Measurements from ENCODE around the gene INPP5A.
A peak's percentile ranks its signal among the peaks of the same experiment; 100 is the strongest.

Gene INPP5A

DNA sequence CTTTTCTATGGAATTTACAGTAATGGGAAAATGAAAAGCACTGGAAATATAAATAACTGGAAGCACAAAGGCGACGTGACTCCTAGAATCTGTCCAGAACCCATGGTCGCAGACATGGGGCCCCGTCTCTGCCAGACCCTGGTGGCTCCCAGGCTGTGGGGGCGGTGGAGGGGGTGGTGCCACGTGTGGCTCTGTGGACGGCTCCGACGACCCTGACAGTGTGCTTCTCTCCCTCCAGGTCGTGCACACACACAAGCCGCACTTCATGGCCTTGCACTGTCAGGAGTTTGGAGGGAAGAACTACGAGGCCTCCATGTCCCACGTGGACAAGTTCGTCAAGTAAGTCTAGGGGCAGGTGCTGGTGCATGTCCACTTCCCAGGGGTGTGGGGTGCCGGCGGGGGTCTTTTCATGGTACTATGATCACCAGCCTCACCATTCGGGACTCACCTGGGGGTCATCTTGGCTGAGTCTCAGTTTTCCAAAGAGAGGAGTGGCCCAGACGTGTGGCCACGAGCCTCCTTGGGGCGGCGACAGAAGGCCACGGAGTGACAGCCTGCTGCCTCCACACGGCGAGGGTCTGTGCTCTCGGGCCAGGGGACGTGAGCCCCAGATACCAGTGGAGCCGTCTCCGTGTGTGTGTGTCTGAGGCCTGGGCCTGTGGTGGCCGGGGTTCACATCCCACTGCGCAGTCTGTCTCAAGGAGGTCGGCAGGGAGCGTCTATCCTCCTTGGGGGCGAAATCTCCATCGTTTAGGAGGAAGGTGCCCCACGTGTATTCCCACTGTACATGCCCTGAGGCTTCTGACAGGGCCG, 108.2 kb downstream of the INPP5A start:
- no peak for DNase-seq (ENCODE audit: low read depth)

DNA sequence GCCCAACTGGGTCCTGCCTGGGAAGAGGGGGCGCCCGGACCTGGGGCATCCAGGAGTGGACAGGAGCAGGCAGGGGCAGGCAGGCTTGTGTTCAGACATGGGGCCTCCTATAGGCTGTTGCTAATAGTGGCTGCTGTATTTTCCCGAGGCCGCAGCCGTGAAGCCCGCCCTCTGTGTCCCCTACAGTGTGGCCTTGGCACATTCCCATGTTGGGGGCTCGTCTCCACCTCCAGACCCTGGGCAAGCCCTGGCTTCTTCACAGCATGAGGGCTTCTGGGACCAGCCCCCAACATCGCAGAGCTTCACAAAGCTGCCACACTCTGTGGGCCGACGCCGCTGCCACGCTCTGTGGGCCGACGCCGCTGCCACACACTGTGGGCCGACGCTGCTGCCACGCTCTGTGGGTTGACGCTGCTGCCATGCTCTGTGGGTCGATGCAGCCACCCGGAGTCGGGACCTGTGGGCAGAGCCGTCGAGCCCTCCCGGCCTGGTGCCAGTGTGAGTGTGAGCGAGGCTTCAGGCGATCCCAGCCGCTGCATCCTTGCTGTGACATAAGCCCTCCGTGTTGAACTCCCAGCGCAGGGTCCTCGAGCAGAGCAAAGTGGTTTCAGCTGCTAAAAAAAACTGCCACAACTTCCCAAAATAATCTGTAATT, 109.0 kb downstream of the INPP5A start:
- no peak for DNase-seq (ENCODE audit: low read depth)

DNA sequence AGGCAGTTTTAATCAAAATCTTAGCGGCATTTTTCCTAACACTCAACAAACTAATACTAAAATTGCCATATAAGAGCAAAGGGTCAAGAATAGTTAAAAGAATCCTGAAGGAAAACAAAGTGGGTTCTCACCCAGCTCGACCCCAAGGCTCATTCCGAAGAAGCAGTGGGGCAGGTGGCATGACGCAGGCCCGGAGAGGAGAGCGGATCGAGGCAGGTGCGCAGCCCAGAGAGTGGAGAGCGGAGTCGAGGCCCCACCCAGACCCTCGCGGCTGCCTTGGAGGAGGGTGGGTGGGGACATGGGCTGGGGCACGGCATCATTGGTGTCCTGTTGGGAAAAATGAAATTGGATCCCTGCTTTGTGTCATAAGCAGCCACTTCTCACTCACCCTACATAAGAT, 109.8 kb downstream of the INPP5A start:
- no peak for DNase-seq (ENCODE audit: low read depth)

DNA sequence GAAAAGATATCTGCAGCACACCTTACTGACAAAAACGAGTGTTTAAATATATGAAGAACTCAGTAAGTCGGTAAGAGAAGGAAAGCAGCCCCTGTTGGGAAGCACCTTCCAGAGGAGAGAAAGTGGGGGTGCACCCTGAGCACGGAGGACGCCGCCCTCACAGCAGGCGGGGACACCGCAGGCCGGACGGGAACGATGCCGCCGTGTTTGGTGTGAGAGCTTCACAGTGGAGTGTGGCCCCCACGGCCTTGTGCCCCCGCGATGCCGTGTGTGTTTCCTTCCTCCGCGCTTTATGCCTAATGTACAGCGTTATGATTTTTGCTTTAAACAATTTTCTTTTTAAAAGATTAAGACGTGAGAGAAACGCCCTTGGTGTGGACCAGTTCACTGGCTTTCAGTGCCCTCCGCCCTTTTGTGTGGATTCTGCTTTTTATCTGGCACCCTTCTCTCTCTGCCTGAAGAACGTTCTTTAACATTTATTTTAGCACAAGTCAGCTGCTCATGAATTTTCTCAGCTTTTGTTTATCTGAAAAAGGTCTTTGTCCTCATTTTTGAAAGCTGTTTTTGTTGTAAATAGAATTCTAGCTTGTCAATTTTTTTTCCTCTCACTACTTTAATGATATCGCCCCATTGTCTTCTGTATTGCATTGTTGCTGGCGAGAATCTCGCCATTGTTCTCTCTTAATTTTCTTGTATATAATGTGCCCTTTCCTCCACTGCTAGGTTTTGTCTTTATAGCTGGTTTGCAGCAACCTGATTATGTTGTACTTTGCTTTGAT, 110.7 kb downstream of the INPP5A start:
- no peak for DNase-seq (ENCODE audit: low read depth)

DNA sequence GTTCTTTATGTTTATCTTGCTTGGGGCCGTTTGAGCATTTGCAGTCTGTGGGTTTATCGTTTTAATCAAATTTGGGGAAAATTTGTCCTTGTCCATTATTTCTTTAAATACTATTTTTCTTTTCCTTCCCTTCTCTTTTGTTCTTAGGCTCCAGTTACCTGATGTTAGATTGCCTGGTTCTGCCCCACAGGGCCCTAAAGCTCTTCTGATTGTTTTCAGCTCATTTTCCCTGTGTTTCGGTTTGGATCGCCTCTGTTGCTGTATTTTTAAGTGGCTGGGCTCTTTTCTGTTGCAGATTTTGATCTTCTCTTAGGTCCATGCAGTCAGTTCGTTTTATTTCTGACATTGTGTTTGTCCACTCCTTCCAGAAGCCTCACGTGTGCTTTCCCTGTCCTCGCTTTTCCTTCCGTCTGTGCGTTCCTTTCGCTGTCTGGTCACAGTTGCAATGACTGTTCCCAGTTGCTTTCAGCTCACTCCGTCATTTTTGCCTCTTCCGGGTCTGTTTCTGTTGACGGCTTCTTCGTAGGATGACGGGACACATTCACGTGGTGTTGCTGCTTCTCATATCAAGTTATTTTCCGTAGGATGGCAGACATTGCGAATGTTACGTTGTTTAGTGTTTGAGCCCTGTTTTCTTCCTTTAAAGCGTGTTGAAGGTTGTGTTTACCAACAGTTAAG, 111.4 kb downstream of the INPP5A start:
- no peak for DNase-seq (ENCODE audit: low read depth)

DNA sequence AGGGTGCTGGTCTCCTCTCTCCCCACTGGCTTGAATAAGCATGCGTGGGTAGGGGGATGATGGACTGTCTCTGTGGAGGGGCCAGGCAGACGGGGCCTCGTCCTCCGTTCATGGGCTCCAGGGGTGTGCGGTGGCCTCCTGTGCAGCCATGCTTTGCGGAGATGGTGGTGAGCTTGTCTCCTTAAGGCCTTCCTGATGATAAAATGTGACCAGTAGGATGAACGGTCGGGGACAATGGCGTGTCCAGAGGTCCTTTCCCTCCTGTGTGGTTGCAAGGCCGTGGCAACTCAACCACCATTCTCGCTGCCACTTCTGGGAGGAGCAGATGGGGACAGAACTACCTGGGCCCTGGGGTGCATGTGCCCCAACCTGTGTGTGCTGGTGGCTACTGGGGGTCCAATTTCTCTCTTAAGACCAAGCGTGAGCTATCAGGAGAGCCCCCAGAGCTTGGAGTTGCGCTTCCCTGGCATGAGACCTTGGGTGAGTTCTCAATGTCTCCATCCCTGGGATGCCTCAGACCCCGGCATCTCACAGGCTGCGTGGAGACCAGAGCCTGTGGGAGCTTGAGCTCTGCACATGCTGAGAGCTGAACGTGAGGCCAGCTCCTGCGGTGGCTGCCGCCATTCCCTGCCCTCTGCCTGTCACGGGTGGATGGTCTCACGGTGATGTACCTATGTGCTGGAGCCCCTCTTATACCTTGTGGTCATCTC, 112.2 kb downstream of the INPP5A start:
- DNase-seq (ENCODE audit: low read depth) = no peak

DNA sequence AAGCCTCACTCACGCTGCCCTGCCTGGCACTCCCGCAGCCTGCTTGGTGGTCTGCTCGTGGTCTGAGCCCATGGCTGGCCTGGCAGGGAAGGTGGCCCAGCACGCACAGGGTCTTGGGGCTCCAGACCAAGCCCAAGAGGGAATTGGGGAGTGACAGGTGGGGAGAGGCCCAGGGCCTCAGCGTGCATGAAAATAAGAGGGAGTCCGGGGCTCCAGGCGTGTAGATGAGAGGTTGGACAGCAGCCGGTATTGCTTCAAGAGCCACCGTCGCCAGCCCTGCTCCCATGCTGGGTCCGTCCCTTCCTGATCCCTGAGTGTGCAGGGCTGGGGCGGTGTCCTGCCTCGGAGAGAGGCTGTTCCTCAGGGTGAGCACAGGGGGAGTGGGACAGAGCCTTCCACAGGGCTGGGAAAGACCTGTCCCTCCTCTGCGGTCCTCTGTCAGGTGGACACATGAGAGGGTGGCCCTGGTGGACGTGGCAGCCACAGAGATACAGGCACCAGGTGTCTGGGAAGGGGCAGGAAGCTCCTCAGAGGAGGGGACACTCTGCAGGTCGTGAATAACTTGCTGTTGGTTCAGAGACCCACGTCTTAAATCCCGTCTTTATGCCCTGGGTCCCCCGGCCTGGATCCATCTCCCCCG, 113.1 kb downstream of the INPP5A start:
- no peak for DNase-seq (ENCODE audit: low read depth)

DNA sequence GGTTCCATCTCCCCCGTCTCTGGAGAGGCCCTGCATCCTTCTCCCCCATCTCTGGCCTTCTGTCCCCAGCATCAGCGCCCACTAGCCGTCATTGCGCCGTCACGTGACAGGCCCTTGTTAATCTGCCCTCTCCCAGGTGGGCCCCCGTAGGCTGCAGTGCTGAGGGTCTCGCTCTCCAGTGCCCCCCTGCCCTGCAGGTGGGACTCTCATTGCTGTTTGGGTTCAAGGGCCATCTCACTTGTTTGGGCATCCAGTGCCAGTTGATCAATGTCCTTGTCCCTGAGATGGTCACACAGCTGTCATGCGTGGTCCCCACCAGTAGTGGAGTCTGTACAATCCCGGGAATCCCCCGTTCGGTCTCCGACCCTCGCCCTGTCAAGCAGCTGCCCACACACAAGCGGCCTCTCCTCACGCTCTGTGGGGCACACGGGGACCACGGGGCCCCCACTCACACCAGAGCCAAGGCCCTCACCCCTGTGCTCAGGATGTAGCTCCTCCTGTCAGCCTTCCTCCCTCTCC, 114.0 kb downstream of the INPP5A start:
- no peak for DNase-seq (ENCODE audit: low read depth)

DNA sequence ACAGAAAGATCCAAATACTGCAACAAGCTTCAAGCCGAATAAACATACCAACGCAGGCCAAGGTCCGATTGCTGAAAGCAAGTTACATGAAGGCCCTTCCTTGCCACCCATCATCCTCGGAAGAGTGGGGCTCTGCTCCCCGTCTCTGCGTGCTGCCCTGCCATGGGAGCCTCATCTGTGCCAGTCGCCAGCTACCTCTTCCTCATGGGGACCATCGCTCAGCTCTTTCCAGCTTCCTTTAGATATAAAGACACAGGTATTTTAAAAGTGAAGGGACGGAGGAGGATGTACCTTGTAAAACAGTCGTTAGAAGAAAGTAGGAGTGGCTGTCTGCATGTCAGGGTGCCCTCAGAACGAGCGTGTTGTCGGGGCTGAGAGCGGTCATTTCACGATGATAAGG, 114.9 kb downstream of the INPP5A start:
- DNase-seq (ENCODE audit: low read depth) = no peak

DNA sequence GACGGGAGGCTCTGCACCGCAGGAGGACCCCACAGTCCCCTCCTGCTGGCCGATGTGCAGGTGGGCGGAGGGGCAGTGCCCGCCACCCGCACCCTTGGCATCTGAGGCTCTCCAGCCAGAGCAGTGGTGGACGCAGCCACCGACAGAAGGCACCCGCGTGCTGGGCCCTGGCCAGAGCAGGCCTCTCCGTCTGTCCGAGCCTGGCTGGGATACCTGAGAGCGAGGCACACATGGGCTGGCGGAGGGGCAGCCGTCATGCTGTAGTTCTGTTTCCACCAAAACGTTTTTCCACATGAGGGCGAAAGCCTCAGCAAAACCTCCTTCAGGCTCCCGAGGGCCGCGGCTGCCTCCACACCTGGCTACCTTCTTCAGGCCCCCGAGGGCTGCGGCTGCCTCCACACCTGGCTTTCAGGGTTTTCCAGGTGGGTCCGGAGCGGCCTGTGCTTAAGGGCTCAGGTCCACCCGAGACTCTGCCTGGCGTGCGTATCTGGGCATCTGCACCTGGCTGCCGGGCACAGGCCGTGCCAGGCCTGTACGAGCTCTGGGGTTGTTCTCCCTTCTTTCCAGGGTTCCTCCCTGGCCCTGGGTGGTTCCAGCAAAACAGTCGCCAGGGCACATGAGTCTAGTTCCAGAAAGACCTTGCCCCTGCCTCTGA, 115.5 kb downstream of the INPP5A start:
- no peak for DNase-seq (ENCODE audit: low read depth)

DNA sequence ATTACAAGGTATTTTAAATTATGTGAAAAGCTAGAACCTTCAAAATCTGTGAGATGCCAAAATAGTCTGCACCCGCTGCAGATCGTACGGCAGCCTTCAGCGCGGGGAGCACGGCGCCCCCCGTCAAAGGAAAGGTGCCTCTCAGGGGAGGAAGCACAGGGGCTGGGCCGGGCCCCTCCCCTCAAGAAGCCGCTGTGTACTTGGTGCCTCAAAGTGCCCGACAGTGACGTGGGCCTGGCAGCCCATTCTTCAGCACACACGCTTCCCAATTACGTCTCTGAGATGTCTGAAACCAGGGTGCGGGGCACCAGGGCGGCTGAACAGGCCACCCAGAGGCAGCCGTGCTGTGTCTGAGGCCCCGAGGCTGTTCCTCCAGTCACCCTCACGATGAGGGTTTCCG, 116.1 kb downstream of the INPP5A start:
- no peak for DNase-seq (ENCODE audit: low read depth)

DNA sequence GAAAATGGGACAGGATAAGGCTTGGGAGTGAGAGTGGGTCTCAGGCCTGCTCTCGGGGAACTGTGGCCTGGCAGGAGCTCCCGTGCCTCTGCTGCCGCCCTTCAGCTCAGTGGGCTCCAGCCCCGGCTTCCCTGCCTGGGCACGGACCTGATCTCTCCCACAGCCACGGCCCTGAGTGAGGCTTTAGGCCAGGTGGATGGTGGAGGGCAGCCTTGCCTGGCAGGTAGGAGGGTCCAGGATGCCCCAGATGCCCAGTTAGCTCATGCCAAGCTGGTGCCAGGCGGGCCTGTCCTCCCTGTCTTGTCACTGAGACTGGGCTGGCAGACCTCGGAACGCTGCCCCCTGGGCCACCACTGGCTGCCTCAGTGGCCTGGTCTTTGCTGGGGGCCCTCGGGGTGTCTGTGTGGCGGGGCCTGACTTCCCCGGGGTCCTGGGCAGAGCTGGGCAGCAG, 116.6 kb downstream of the INPP5A start:
- DNase-seq (ENCODE audit: low read depth) = no peak

DNA sequence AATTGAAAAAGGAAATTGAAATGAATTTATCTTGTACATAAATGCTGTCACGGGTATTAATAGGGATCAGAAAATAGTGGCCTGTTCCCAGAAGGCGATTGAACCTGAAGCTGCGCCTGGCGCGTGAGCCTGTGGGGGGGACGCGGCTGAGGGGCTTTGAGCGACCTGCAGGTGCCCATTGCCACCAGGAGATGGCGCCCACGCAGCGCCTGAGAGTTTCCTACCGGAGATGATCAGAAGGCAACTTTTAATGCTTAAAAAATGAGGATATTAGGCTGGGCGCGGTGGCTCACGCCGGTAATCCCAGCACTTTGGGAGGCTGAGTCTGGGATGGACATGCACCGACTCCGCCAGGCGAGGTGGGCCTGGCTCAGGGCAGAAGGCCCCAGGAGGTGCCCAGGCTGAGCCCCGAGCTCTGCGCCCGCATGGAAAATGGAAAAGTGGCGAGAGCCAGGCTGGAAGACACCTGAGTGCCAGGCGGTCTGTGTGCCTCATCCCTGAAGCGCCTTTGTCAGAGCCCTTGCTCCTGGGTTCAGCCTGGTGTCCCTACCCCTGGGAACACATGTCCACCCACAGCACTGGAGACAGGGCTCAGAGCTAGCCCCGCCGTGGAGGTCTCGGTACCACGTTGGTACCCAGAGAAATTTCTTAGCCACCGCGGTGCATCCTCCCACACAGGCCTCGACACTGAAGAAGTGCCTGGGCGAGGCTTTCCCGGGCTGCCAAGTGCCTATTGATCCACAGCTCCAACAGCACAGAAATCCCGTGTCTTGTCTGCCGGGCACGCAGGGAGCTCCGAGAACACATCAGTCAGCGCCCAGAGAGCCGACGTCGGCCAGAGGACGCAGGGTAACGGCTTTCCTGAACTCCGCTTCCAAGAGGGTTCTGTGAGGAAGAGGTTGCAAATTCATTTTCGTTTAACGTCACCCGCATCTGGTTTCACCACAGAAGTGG, 117.4 kb downstream of the INPP5A start:
- peak; percentile 35 for DNase-seq (ENCODE audit: low read depth)

DNA sequence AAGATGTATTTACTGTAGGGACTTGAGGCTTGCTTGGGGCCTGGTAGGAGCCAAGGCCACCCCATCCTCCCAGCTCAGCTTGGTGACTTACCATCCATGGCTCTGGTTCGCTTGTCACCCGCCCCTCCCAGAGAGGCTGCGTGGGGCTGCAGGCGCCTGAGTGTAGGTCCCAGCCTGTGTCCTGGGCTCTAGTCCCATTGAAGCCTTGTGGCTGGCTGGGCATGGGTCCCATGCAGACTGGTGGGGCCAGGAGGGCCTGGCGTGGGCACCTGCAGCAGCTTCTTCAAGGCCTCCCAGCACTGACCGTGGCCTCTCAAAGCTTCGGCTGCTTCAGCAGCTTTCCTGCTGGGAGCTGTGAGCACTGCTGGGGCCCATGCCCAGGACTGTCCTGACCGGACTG, 118.1 kb downstream of the INPP5A start:
- DNase-seq (ENCODE audit: low read depth) = no peak

DNA sequence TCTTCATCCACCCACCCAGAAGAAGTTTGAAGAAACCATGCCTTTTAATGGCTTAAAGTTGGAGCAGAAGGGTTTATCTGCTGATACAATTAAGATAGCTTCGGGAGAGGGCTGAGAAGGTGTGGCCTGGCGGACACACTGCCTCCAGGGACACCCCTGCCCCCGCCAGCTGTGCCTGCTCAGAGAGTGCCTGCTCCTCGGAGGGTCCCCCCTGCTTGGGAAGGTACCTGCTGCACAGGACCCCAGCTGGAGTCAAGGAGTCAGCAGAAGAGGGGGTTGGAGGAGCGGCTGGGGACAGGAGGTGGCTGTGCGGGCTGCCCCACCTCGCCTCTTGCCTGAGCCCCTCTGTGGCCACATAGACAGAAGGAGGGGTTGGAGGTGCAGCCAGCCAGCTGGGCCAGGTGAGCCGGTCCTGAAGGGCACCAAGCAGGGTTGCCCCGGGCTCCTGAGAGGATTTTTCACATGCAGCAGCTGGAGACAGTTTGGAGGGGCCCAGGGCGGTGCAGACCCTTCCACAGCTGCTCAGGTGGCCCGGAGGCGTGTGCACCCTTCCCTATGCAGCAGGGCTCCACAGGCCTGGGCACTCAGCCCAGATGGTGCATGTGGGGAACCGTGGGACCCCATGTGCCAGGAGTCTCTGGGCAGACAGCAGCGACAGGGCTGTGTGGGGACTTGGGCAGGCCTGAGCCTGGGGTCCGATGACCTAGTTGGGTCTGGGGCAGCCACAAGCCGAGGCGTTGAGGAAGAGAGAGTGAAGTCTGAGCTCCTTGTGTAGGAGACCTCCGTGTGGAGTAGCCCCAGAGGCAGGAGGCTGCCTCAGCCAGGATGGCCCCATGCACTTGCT, 118.9 kb downstream of the INPP5A start:
- no peak for DNase-seq (ENCODE audit: low read depth)

DNA sequence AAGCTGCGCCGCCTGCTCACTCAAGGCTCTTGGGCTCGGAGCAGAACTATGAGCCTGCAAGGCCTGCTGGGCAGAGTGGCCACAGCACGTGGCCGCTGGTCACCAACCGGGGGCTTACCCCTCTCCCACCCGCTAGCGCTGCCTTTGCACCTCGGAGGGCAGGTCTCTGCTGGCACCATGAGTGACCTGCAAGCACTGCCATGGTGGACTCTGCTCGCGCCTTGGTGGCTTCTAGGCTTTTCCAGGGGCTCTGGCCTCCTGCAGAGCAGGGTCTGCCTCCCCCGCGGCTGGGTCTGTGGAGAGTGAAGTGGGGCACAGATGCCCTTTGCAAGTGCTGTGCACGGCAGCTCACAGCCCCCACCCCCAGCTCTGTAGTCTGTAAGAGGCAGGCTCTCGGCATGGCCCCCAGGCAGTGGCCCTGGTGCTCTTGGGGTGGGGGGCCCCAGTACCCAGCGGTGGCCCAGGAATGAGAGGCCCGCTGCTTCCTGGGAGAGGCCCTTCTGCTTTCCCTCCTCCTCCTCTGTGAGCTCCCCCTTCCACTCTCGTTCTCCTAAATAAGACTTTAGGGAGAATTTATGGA, 119.6 kb downstream of the INPP5A start:
- no peak for DNase-seq (ENCODE audit: low read depth)

DNA sequence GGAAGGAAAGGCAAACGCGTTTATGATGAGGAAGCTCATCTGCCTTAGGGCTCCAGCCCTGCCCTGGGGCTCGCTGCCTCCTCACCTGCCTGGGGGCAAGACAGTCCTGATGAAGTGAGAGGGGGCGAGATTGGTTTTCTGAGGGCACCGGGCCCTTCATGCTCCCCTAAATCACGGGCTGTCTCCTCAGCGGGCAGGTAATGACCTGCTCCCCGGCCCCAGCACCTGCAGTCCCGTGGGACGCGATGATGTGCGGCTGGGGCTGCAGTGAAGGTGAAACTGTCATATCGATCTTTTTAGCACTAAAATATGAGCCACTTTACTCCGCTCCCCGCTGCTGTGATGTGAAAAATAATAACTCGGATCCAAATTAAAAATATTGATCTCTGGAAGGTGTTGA, 120.2 kb downstream of the INPP5A start:
- DNase-seq (ENCODE audit: low read depth) = no peak
